ENCODE data around the gene CTRB1.
"Not testable (repeated sequence)": the region's sequence is repeated elsewhere in the genome, so short reads cannot be mapped to it uniquely, and the experiment has no call there.

The CTRB1 gene

GRCh38 chr16:75204905-75205304 lies 13.9 kb upstream of the CTRB1 start:
- not testable (repeated sequence) for DNase-seq

DNA sequence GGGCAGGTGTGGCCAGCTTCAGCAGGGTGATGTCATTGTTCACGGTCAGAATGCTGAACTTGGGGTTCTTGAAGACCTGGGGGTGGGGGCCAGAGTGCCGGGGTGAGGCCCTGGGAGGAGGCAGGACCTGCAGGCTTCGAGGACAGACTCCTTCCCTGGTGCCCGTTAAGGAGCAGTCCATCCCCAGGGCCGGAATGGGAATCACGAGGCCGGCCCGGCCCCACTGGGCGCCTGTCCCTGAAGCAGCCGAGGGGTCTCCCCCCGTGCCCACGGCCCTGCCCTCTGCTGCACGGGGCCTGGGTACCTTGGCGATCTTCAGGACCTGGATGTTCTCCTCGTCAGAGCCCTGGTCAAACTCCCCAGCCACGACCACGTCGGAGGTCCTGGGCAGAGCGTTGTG lies 13.3 kb upstream of the CTRB1 start:
- DNase-seq, result not testable (repeated sequence)

GRCh38 chr16:75205961-75206748 lies 12.6 kb upstream of the CTRB1 start:
- DNase-seq, result not testable (repeated sequence)

GRCh38 chr16:75206749-75207451 lies 11.9 kb upstream of the CTRB1 start, which contains the start of gene CTRB2:
TSS of gene CTRB2 (minus strand) at chr16:75207161. CDS start at chr16:75207141, 20 bp downstream.
- DNase-seq, result no peak

GRCh38 chr16:75207831-75208230 lies 11.0 kb upstream of the CTRB1 start:
- DNase-seq, result no peak

DNA sequence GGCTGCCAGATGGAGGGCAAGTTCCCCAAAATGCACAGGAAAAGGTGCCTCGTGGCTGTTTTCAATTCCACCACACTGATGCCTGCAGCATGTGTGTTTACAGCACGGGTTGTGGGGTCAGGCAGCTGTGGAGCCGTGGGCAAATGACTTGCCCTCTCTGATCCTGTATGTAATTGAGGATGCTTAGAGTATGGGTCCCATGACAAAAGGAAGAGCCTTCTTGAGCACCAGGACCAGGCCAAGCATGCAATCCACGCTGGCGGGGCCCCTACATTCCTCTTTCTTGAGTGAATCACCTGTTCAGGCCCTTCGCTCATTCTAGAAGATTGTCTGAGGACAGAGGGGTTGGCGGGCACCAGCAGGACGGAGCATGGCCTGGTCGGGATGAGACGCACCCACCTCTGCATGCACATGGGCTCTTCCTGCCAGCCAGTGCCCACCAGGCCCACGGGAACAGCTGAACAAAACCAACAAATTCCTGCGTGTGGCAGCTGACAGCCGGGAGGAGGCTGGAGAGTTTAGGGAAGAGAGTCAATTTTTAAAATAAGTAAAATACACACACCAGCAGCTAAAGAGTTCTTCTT lies 10.5 kb upstream of the CTRB1 start:
- DNase-seq, result no peak

DNA sequence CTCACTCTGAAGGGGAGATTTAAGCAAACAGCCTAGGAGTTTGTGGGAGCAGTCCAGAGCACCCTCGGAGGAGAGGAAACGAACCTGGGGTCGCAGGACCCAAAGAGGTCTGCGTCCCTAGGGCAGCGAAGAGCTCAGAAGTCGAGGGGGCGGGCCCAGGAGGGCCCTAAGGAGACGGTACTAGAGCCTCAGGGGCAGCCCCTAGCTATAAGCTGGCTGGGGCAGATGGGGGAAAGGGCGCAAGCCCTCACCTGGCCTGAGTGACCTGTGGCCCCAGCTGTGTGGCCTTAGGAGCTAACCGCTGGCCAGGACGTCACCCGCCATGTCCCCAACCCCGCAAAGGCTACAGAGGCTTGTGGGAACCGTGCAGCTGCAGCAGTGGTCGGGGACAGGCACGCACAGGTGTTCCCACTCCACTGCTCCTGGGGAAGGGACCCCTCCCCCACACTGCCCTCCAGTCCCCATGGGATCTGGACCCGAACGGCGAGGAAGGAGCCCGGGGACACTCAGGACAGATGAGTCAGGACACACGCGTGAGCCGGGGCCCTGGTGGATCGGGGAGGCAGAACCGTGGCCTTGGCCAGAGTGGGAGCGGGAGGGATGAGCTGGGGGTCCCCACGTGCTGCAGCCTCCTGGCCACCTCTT lies 9.8 kb upstream of the CTRB1 start:
- DNase-seq, result no peak

DNA sequence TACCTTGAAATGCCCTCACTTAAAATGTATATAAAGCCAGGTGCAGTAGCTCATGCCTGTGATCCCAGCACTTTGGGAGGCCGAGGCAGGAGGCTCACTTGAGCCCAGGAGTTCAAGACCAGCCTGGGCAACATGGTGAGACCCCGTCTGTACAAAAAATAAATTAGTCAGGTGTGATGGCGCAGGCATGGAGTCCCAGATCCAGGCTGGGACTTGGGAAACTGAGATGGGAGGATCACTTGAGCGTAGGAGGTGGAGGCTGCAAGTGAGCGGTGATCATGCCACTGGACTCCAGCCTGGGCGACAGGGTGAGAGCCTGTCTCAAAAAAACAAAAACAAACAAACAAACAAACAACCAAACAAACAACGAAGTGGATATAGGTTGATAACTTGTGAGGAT lies 9.3 kb upstream of the CTRB1 start:
- not testable (repeated sequence) for DNase-seq

GRCh38 chr16:75209944-75210343 lies 8.8 kb upstream of the CTRB1 start:
- DNase-seq, result no peak

- not testable (repeated sequence) for DNase-seq
Observed at GRCh38 chr16:75211286-75211685, 7.5 kb upstream of the CTRB1 start.

- no peak for DNase-seq
Observed at GRCh38 chr16:75216127-75216526, 2.7 kb upstream of the CTRB1 start.

DNA sequence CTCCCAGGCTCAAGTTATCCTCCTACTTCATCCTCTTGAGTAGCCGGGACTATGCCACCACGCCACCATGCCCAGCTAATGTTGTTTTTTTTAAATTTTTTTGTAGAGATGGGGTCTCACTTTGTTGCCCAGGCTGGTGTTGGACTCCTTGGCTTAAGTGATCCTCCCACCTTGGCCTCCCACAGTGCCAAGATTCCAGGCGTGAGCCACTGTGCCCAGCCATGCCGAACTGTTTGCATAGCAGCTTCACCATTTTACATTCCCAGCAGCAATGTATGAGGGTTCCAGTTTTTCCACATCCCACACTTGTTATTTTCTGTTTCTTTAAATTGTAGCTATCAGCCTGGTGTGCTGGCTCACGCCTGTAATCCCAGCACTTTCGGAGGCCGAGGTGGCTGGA lies 2.2 kb upstream of the CTRB1 start:
- no peak for DNase-seq

DNA sequence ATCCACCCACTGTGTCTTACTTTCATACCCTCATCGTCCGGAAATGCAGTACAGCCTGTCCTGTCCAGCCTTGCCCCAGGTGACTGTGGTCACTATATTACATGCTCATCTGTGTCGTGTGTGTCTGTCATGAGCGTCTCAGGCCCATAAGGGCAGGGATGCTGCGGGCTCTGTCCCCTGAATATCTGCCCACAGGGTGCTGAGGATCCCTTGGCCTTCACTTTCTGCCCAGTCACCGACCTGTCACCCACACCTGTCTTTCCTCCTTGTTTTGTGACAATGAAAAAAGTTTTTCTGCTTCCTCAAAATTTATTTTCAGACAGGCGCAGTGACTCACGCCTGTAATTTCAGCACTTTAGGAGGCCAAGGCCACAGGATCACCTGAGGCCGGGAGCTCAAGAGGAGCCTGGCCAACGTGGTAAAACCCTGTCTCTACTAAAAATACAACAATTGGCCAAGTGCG lies 1.4 kb upstream of the CTRB1 start:
- no peak for DNase-seq

- DNase-seq, result no peak
Observed at GRCh38 chr16:75219088-75219487, 300 bp downstream of the CTRB1 start.

DNA sequence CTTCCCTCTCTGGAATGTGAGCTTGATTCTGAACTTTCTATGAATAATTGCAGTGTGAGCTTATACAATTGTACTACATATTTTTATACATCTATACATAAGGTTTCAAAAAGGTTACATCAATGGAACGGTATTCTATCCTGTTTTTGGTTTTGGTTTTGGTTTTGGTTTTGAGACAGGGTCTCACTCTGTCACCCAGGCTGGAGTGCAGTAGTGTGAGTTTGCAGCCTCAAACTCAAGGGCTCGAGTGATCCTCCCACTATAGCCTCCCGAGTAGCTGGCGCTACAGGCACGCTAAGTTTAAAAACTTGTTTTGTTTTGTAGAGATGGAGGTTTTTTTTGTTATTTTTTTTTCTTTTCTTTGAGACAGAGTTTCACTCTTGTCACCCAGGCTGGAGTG lies 1.1 kb downstream of the CTRB1 start:
- DNase-seq, result no peak

DNA sequence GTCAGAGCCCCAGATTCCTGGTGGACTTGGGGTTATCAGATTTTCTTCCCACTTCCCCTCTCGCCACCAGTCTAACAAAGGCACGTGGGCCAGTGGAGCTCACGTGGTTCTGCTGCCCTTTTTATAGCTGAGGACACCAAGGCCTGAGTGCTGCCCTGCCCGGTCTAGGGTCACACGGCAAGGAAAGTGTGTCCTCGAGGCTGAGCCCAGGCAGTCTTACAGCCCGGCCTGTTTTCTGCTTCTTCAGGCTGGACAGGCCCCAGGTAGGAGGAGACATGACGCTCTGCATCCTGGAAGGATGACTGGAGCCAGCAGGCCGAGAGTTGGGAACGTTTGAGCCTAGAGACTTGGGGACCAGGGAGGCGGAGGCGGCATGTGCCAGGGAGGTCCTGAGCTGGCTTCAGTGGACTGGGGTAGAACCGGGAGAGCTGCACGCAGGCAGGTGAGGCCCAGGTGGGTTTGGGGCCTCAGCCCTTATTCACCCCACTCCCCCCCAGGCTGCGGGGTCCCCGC lies 3.5 kb downstream of the CTRB1 start:
- DNase-seq, result no peak

- DNase-seq, result not testable (repeated sequence)
Observed at GRCh38 chr16:75223129-75223528, 4.3 kb downstream of the CTRB1 start.

GRCh38 chr16:75224306-75225082 lies 5.7 kb downstream of the CTRB1 start:
- DNase-seq, result no peak

- DNase-seq, result no peak
Observed at GRCh38 chr16:75225092-75225491, 6.3 kb downstream of the CTRB1 start.

- no peak for DNase-seq
Observed at GRCh38 chr16:75225678-75226515, 7.1 kb downstream of the CTRB1 start.
